VCaP (cell line): ENCODE results near the gene CAPN12.
"Not testable (repeated sequence)": the region's sequence is repeated elsewhere in the genome, so short reads cannot be mapped to it uniquely, and the experiment has no call there.

Source experiments
- H3K27ac ChIP-seq: fragments of 450-650 bp; 2 replicates; pipeline ENCODE4 v1.5.1; 2017
- TF ChIP-seq, protein P1 (sequence below): fragments of 450-650 bp; conservative IDR thresholded peaks from 2 replicates; pipeline ENCODE4 v1.5.1; 2017; ENCODE audit warnings: mild to moderate bottlenecking, moderate library complexity

Gene CAPN12

DNA sequence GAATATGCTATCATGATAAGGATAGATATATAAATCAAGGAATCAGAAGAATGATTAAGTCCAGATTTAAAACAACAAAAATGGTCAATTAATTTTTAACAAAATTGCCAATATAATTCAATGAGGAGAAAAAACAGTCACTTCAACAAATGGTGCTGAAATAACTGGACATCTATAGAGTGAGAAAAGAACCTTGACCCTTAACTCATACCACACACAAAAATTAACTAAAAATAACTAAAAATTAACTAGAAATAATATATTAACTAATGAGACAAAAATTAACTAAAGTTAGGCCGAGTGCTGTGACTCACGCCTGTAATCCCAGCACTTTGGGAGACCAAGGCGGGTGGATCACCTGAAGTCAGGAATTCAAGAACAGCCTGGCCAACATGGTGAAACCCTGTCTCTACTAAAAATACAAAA, 19.5 kb upstream of the CAPN12 start:
- no peak overlapping the region for H3K27ac ChIP-seq
- TF ChIP-seq, protein P1, sequence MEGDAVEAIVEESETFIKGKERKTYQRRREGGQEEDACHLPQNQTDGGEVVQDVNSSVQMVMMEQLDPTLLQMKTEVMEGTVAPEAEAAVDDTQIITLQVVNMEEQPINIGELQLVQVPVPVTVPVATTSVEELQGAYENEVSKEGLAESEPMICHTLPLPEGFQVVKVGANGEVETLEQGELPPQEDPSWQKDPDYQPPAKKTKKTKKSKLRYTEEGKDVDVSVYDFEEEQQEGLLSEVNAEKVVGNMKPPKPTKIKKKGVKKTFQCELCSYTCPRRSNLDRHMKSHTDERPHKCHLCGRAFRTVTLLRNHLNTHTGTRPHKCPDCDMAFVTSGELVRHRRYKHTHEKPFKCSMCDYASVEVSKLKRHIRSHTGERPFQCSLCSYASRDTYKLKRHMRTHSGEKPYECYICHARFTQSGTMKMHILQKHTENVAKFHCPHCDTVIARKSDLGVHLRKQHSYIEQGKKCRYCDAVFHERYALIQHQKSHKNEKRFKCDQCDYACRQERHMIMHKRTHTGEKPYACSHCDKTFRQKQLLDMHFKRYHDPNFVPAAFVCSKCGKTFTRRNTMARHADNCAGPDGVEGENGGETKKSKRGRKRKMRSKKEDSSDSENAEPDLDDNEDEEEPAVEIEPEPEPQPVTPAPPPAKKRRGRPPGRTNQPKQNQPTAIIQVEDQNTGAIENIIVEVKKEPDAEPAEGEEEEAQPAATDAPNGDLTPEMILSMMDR = no peak

DNA sequence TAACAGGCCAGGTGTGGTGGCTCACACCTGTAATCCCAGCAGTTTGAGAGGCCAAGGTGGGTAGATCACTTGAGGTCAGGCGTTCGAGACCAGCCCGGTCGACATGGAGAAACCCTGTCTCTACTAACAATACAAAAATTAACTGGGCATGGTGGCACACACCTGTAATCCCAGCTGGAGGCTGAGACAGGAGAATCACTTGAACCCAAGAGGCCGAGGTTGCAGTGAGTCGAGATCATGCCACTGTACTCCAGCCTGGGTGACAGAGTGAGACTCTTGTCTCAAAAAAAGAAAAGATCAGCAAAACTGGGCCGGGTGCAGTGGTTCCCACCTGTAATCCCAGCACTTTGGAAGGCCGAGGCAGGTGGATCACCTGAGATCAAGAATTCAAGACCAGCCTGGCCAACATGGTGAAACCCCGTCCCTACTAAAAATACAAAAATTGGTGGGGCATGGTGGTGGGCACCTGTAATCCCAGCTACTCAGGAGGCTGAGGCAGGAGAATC, 17.7 kb upstream of the CAPN12 start:
- H3K27ac ChIP-seq = not testable (repeated sequence)

DNA sequence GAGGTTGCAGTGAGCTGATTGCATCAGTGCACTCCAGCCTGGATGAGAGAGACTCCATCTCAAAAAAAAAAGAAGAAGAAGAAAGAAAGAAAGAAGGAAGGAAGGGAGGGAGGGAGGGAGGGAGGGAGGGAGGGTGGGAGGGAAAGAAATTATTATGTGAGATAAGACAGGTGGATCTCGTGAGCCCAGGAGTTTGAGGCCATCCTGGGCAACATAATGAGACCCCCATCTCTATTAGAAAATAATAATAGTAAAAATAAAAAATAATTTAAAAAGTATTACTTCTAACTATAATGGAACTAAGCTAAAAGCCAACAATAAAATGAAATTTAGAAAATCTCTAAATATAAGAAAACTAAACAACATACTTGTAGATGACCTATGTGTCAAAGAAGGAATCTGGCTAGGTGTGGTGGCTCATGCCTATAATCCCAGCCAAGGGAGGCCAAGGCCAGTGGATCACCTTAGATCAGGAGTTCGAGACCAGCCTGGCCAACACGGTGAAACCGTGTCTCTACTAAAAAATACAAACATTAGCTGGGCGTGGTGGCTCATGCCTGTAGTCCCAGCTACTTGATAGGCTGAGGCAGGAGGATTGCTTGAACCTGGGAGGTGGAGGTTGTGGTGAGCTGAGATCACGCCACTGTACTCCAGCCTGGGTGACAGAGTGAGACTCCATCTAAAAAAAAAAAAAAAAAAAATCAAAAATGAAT, 16.7 kb upstream of the CAPN12 start:
- H3K27ac ChIP-seq = not testable (repeated sequence)

DNA sequence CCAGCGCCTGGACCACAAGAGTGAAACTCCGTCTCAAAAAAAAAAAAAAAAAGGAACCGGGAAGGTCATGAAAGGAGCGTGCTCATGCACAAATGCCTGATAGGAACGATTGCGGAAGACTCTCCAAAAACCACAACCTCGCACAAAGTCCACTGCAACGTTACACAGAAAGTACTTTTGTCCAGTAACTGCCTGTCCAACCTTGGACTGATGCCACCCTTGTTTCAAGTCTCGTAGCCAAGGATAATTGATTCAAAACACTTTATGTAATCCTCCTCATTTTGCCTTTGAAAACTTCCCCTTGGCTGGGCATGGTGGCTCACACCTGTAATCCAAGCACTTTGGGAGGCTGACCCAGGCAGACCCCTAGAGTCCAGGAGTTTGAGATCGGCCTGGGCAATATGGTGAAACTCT, 15.3 kb upstream of the CAPN12 start:
- TF ChIP-seq, protein P1 = no peak
- H3K27ac ChIP-seq = no peak overlapping the region

DNA sequence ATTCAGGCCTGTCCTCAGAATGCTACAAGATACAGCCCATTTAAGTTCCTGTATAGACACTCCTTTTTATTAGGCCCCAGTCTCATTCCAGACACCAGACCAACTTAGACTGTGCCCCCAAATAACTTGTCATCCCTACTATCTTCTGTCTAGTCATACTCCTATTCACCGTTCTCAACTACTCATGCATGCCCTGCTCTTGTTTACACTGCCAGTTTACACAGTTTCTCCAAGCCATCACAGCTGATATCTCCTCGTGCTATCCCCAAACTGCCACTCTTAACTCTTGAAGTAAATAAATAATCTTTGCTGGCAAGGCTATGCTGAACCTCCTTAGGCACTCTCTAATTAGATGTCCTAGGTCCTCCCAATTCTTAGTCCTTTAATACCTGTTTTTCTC, 9.9 kb upstream of the CAPN12 start:
- H3K27ac ChIP-seq = peak overlapping the region; percentile 66

DNA sequence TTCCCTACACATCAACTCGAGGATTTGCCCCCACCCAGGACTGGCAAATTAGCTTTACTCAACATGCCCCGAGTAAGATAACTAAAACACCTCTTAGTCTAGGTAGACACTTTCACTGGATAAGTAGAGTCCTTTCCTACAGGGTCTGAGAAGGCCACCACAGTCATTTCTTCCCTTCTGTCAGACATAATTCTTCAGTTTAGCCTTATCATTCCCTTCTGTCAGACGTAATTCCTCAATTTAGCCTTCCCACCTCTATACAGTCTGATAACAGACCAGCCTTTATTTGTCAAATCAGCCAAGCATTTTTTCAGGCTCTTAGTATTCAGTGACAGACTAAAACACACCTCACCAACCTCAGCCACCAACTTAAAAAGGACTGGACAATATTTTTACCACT, 9.5 kb upstream of the CAPN12 start:
- H3K27ac ChIP-seq = peak overlapping the region; percentile 66

DNA sequence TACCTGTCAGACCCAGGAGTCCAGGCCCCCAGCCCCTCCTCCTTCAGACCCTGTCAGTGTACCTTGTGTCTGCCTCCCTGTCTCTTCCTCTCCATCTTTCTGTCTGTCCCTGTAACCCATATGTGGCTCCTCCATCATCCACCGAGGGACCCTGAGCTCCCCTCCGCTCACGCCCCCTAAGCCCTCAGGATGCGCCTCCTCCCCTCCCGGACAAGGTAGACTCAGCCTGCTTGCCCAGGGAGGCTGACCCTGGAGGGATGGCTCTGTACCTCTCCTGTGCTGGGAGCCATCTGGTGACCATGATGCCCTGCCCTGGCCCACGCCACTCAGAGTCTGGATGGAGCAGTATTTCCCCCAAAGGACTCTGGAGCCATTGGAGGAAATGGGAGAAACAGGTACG, 1.0 kb upstream of the CAPN12 start:
- H3K27ac ChIP-seq = no peak overlapping the region
- TF ChIP-seq, protein P1 = no peak

DNA sequence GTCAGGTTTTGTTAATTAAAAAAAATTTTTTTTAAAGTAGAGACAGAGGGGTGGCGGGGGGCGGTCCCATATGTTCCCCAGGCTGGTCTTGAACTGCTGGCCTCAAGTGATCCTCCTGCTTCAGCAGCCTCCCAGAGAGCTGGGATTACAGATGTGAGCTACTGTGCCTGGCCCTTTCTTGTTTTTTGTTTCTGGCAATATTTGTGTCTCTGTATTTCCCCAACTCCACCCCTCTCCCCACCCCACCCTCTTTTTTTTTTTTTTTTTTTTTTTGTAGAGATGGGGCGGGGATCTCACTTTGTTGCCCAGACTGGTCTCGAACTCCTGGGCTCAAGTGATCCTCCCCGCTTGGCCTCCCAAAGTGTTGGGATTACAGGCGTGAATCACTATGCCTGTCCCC, 600 bp upstream of the CAPN12 start:
- TF ChIP-seq, protein P1 = no peak
- no peak overlapping the region for H3K27ac ChIP-seq

DNA sequence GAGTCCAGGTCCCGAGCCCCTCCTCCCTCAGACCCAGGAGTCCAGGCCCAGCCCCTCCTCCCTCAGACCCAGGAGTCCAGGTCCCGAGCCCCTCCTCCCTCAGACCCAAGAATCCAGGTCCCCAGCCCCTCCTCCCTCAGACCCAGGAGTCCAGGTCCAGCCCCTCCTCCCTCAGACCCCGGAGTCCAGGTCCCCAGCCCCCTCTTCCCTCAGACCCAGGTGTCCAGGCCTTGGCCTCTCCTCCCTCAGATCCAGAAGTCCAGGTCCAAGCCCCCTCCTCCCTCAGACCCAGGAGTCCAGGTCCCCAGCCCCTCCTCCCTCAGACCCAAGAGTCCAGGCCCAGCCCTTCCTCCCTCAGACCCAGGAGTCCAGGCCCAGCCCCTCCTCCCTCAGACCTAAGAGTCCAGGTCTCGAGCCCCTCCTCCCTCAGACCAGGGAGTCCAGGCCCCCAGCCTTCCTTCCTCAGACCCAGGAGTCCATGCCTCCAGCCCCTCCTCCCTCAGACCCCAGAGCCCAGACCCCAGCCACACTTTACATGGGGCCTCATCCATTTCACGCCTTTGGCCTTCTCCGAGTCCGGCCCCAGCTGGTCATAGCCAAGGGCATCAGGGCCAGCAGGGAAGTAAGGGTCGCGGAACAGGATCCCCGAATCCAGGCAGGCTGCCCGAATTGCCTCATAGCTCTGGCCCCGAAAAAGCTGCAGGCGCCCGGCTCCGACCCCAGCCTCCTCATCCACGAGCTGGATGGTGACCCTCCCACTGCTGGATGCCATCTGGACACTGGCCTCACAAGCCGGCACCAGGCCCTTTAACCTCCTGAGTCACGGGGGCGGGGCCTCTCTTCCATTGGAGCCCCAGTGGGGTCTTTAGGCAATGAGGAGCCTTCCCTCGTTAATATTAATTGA, 628 bp downstream of the CAPN12 start:
- TF ChIP-seq, protein P1 = no peak
- no peak overlapping the region for H3K27ac ChIP-seq
